Kidney tubule cell (primary cell): Measurements from ENCODE around the gene CCDC169.
"Not testable (repeated sequence)": the region's sequence is repeated elsewhere in the genome, so short reads cannot be mapped to it uniquely, and the experiment has no call there.

Source experiments
- DNase-seq: peaks from one replicate; pipeline ENCODE4 v3.0.0-alpha.2; 2018; ENCODE audit warnings: low spot score

Gene CCDC169

DNA sequence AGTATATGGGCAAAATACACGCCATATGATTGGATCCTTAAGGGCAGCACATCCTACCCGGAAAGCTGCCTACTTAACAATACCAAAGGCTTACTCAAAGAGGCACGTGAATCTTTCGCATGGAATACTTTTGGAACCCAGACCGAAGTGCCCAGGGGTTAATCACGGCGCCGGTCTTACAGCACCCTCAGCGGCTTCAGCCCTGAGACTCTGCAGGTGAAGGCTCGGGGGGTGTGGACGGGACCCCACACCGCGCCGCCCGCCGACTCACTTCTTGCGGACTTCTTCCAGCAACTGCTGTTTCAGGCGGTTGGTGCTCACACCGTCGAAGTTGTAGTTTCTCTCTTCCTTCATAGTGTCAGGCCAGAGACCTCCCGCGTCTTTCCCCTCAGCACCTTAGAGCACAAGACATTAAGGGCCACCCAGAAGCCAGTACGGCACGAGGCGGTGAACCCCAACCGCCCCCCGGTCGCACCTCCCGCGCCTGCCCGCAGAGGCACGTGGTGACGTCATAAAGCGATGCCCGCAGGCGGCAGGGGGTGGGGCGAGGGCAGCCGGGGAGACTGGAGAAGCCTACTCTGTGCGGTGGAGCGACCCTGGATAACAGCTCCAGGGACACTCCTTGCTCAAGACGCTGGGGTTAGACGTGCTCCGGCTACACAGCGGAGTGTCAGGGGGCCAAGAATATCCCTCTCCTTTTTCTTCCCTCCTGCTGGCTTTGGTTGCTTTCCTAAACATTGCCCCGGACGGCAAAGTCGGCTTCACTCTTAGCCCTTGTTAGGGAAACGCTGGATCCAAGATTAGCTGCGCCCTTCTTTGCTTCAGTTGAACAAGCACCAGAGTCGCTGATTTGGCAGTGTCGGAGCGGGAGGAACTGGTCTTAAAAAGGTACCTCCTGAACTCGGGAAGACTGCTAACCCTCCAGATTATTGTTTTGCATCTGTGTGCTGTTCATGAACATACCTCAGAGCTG is at the start of gene CCDC169:
Gene CCDC169, minus strand, starts transcription at position 449 of the 973 bp plus-strand sequence. Its CDS starts 95 bp downstream, at position 354.
- peak; percentile 70 for DNase-seq

DNA sequence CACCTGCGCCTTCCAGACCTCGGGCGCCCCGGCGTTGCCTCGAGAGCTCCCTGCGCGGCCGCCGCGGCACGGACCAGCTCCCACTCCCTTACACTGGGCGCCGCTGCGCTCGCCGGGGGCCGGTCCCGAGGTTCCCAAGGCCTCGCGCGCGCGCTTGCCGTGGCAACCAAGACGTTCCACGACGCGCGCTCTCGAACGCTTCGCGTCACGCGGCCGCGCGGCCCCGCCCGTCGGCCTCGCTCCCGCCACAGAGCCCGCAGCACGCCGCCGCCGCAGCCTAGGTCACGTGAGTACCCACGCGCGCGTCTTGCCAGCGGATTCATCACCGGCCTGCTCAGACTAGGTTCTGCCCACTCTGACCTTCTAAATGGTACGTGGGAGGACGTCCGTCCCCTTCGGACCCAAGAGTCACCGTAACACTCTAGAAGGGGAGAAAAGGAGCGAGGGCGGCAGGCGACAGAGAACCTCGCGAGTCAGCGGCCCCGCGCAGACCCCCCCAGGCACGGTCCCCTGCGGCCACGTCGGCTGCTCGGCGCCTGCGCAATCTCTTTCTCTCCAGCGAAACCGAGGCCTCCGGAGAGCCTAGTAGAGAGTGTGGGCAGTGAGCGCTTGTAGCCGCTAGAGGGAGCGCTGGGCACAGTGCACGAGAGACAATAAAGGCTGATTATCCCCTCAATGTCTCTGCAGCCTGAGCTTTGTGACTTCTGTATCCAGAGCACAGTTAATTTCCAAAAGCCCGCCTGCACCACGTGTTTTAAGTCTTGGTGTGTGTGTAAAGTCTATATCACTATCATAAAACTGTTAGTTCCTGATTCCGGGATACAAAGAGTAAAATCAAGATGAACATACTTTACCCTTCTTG is 48.8 kb upstream of the CCDC169 start, which contains the start of gene SPART:
Gene SPART, minus strand, starts transcription at position 173 of the 862 bp plus-strand sequence. CDS start 10,564 bp downstream, outside the sequence.
- DNase-seq = peak; percentile 93

DNA sequence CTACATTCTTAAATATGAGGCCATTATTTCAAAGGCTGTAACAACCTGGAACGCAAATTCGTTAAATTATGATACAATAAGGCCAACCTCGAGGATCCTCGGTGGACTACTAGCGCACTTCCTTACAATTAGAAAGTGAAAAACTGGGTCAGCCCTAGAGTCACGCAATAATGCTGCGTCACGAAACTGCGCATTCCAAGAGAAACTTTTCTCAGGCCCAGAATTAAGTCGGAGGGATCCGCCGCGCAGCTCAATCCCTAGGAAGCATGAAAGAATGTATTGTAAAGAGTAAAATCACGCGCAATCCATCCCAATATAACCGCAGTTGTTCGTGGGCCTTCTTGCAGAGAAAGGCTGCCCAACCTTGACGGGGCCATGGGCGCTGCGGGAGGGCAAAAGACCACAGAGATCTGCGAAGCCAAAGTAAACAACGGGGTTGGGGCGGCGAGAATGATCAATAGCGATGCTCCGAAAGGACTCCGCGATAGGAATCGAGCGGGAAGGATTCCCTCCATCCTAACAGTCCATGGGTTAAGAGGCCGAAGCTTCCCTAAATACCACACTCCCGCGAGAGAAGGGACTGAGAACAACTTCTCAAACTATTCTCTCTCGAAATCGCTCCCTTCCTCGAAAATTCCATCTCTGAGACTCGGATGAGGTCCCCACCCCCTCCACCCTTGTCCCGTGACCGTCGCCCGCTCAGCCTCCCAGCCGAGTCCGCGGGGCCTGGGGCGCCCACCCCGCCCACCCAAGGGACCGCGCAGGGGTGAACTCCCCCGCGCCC is 48.0 kb upstream of the CCDC169 start:
- DNase-seq = peak; percentile 78

DNA sequence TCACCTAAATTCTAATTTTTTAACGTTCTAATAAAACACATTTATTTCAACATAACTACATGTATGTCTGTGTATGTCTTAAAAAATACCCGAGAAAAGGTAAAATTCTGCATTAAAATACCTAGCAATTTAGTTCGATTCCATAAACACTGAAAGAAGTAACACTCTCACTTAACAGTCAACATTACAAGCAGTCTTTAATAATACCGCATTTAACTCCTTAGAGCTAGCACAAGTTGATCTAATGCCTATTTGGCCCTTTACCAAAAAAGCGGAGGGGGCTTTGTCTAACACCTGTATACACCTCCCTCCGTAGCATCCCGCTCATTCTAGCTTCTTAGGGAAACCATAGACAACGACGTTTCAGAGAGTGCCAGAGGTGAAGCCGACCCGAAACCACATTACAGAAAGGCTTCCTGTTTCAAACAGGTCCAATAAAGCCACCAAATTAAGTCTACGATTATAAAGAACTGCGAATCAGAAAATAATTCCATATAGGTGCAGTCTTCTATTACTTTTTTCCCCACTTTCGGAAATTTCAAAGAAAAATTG is 47.3 kb upstream of the CCDC169 start:
- peak; percentile 42 for DNase-seq

DNA sequence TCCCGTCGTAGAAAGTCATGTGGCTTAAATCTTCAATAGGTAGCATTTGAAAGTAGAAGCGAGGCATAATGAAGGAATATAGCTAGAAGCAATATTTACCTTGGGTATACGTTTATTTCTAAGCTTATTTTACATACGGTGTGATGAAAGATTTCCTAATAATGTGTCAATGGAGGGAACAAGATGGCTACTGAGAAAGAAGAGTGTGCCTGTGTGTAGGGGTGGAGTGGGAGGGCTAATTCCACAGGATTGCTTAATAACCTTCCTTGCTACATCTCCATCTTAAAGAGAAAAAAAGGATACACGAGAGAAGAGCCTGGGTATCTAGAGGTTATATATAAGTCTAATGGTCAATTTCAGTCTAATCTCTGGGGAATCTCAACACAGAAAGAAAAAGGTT is 46.6 kb upstream of the CCDC169 start:
- DNase-seq = peak; percentile 44

DNA sequence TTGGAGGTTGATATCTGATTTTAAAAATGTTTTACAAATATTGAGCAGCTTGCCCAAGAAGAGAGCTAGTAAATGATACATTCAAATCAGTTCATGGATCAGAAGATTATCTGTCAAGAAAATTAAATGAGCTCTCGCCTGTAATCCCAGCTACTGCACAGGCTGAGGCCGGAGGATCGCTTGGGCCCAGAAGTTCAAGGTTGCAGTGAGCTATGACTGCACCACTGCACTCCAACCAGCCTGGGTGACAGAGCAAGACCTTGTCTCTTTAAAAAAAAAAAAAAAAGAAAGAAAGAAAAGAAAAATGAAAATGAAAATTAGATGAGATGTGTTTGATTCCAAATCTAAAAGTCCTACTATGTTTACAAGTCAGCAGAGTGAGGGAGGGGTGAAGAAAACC is 46.2 kb upstream of the CCDC169 start:
- DNase-seq = no peak

DNA sequence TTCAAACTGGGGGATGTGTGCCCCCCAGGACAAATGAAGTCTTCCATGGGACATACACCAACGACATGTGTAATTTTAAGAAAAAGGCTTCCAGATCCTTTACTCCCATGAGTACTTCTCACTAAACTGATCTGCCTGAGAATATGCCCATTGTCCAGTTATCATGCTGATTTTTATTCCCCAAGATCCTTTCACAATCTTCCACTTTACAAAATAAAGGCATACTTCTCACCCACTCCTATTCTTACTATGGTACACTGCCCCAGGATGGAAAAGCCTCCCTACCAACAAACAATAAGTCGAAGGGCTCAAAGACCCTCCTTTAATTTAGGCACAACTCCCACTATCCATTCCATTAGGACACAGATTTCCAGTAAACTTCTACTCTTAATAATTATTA is 45.1 kb upstream of the CCDC169 start:
- no peak for DNase-seq

DNA sequence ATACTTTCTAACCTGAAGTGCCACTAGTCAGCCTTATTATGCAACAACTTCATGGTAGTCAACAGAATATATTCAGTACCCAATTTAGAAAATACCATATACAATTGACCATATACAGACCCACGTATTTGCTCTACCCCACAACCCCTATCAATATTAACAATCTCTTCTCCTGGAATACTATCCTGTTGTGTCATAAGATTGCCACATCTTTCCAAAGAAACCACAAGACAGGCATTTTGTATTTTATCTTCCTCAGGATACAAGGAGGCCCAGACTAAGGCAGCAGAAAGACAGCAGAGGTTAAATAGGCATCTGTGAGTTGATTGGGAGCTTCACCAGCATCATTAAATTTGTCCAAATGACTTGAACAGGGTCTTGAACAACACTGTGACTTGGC is 44.1 kb upstream of the CCDC169 start:
- peak; percentile 33 for DNase-seq

DNA sequence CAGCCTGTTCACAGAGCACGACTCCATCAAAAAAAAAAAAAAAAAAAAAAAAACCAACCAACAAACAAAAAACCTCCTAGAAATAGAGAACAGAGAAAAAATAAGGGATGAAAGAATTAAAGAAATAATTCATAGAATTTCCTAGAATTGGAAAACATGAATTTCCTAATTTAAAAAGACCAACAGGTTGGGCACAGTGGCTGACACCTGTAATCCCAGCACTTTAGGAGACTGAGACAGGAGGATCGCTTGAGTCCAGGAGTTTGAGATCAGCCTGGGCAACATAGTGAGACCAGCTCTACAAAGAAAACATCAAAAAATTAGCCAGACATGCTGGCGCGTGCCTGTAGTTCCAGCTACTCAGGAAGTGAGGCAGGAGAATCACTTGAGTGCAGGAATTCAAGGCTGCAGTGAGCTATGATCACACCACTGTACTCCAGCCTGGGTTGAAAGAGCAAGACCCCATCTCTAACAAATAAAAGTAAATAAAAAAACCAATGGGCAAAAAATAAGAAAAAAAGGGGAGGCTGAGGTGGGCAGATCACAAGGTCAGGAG is 42.1 kb upstream of the CCDC169 start:
- no peak for DNase-seq

DNA sequence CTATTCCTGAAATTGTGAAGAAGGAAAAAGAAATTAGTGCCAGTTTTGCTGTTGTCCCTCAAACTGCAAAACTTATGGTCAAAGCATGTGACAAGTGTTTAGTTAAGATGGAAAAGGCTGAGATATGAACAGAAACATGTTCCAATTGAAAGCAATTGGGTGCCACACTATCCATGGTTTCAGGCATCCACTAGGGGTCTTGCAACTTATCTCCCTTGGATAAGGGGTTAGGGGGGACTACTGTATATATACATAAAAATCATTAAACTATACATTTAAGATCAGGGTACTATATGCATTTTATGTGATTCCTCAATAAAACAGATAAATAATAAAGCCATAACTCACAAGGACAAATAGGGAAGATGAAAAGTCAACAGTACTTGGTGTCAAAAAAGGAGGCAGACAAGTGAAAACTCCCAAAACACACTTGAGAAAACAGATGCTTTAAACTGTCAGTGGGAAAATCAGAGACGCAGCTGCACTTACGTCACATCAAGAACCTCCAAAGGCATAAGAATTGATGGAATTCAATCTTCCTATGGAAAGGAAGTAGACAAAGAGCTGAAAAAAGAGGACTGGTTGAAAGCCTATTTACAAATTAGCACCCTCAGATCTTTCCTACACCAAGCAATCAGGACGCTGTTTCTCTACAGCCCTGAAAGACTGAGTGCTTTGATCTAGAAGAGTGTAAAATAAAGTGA is 40.5 kb upstream of the CCDC169 start:
- DNase-seq = no peak

DNA sequence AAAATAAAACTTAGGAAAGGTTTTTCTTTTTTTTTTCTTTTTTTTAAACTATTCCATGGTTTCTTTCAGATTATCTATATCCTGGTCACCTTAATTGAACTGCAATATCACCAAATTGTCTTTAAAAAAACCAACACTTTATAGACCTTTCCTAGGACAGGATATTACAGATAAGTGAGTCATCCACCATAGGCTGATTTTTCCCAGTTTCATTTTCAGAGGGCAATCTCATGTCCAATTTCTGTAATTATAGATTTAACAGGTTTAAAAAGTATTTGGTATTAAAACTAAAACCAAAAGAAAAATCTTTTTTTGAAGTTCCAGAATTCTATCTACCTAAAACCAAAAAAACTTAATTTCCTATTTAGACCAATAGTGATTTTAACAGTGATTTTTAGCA is 35.4 kb upstream of the CCDC169 start:
- peak; percentile 49 for DNase-seq

DNA sequence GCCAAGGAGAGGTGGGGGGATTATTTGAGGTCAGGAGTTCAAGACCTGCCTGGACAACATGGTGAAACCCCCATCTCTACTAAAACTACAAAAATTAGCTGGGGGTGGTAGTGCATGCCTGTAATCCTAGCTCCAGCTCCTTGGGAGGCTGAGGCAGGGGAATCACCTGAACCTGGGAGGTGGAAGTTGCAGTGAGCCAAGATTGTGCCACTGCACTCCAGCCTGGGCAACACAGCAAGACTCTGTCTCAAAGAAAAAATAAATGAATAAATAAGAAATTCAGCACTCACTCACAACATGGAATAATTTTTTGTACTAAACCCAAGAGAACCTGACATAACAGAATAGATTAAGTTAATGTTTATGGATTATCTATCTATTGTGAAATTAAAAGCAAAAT is 34.6 kb upstream of the CCDC169 start:
- not testable (repeated sequence) for DNase-seq

DNA sequence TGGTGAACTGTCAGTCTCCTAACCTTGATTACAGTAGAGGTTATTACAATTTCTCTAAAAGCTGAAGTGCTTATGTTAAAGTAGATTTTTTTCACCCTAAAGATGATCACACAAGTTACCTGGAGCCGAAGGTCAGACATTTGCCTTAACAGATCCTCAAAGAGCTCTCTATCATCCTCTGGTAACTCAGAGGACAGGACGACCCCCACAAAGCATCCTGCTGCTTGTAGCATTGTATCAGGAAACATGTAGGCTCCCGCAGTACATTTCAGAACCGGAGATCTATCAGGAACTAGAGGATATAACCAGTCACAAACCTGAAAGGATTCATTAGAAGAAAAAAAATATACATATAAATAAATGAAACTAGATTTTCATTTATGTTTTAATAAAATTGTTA is 33.7 kb upstream of the CCDC169 start:
- no peak for DNase-seq

DNA sequence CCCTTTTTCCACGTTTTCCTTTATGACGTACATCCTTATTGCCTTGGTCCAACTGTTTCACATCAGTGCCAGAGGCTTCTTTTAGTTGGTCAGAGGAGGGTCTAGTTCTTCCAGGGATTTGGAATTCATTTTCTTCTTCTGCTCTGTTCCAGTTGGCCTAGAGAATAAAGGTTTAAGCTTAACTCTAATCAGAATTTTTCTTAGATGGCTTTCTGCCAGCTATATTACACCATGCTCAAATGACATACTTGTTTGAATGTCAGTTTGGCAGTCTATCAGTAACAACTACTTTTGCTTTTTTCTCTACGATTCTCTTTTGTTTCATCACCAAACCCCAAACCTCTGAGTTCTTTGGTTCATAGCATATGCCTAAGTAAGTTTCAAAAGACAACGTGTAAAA is 31.7 kb upstream of the CCDC169 start:
- DNase-seq = no peak

DNA sequence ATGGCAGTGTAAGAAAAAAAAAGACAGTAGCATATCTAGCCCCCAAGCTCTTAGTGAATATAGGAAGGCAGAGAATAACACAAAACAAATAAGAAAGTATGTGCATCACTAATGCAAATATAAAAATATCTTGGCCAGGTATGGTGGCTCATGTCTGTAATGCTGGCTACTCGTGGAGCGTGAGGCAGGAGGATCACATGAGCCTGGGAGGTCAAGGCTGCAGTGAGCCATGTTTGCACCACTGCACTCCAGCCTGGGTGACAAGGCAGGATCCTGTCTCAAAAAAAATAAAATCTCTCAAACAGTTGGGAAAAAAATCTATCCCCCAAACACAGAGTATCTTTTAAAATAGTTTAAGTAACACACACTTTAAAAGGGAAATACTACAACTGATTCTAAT is 31.2 kb upstream of the CCDC169 start:
- no peak for DNase-seq

DNA sequence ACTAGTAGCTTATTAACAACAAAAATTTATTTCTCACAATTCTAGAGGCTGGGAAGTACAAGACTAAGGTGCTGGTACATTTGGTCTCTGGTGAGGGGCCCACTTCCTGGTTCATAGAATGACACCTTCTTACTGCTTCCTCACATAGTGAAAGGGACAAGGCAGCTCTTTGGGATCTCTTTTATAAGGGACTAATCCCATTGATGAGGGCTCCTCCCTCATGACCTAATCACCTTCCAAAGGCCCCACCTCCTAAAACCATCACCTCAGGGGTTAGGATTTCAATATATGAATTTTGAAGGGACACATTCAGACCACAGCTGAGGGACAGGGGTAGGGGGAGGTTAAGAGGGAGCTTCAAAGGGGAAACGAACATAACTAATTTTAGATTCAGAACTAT is 28.3 kb upstream of the CCDC169 start:
- no peak for DNase-seq

DNA sequence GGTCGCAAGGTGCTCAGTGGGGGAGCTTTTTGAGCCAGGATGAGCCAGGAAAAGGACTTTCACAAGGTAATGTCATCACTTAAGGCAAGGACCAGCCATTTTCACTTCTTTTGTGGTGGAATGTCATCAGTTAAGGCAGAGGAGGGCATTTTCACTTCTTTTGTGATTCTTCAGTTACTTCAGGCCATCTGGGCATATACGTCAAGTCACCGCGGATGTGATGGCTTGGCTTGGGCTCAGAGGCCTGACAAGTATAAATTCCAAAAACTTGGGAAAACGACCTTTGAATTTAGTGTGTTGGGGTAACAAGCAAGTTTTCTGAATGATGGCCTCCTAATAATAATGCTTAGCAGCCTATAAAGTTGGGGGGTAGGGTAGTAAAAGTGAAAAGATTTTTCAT is 27.3 kb upstream of the CCDC169 start:
- DNase-seq = not testable (repeated sequence)

DNA sequence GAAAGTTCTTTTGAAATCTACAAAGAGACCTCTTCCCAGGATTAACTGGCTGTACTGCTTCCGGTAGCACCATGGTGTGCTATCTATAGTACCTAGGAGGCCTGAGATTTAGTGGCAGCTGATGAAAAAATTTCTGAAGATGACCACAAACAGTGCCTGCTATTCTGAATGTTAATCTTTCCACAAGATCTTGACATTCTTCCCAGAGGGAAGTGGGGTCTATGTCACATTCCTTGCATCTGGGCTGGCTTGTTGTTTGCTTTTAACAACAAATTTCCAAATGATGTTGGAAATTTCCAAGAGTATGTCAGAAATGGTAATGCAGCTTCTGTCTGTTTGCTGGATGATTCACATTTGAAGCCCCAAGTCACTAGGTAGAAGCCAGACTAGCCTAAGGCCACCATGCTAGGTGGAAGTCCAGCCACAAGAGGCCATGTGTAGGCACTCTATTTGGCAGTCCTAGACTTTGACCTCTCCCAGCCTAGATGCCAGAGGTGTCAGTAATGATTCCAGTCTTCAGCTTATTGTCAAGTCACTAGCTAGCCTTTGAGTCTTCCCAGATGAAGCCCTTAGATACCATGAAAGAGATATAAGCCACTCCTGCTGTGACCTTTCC is 26.4 kb upstream of the CCDC169 start:
- DNase-seq = no peak

DNA sequence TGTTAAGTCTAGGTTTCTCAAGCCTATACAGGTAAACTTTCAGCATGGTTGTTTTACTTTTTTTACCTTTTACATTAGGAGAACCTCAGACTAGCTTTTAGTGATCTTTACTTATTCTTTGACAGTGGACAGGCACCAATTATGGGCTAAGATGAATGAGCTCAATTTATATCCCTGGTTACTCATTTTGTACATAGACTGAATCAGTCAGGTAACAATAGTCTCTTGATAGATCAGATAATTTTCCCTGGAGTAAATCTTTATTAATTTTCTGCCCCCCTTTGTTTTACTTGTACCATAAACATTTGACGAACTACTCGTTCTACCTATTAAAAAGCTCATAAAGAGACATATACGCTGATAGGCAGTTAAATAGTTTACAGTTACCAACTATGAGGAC is 25.8 kb upstream of the CCDC169 start:
- DNase-seq = no peak

DNA sequence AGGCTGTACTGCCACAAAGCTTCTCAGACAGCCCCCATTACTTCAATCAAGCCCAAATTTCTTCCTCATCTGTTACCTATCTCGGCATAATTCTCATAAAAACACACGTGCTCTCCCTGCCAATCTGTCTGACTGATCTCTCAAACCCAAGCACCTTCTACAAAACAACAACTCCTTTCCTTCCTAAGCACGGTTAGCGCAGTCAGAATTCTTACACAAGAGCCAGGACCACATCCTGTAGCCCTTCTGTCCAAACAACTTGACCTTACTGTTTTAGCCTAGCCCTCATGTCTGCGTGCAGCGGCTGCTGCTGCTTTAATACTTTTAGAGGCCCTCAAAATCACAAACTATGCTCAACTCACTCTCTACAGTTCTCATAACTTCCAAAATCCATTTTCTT is 22.2 kb upstream of the CCDC169 start:
- not testable (repeated sequence) for DNase-seq
